K562 (cell line): Measurements from ENCODE around the gene KAT2B. TPM values are rescaled to one million over a fixed set of nuclear protein-coding genes. Genes with fewer than 3 reads are reported as not detected.
A peak's percentile ranks its signal among the peaks of the same experiment; 100 is the strongest.

ENCODE experiments used
- ATF1 ChIP-seq, 2 experiments: fragments of 450-650 bp in 1 of 2; IDR thresholded peaks; 2 replicates each; pipeline ENCODE4 v1.6.1; 2016; ENCODE audit warnings: missing compliant biosample characterization in 1 of 2, missing genetic modification characterization in 1 of 2
- BHLHE40 ChIP-seq: IDR thresholded peaks from 2 replicates; pipeline ENCODE4 v1.6.1; 2011; ENCODE audit warnings: low read length, improper control_type of control experiment
- CBFA2T3 ChIP-seq: fragments of 450-650 bp; IDR thresholded peaks from 2 replicates; pipeline ENCODE4 v1.6.1; 2017
- CEBPG ChIP-seq, 3 experiments: fragments of 200-800 bp in 1 of 3; sonication (Bioruptor generic) in 1 of 3; sonication (generic) in 1 of 3; formaldehyde crosslinking in 1 of 3; IDR thresholded peaks in 2 of 3; conservative IDR thresholded peaks in 1 of 3; 2 replicates each; pipeline versions ENCODE4 v1.6.1 to v1.8.0; 2016 to 2022; ENCODE audit warnings: missing compliant biosample characterization in 2 of 3, missing genetic modification characterization in 2 of 3, mild to moderate bottlenecking in 1 of 3, missing genetic modification reagents in 1 of 3
- ESRRA ChIP-seq: fragments of 450-650 bp; IDR thresholded peaks from 2 replicates; pipeline ENCODE4 v1.6.1; 2014; ENCODE audit warnings: low read depth, mild to moderate bottlenecking, moderate library complexity, borderline replicate concordance
- FOXJ2 ChIP-seq: fragments of 200-800 bp; sonication (Bioruptor generic); IDR thresholded peaks from 2 replicates; pipeline ENCODE4 v1.6.1; 2016; ENCODE audit warnings: missing genetic modification characterization, missing compliant biosample characterization
- L3MBTL2 ChIP-seq: fragments of 450-650 bp; IDR thresholded peaks from 2 replicates; pipeline ENCODE4 v1.6.1; 2016; ENCODE audit warnings: mild to moderate bottlenecking, moderate library complexity
- PTRF ChIP-seq: fragments of 450-650 bp; IDR thresholded peaks from 2 replicates; pipeline ENCODE4 v1.6.1; 2016; ENCODE audit warnings: mild to moderate bottlenecking, missing genetic modification characterization, missing compliant biosample characterization
- SMAD4 ChIP-seq: fragments of 250-450 bp; sonication (Bioruptor Pico); conservative IDR thresholded peaks from 2 replicates; pipeline ENCODE4 v1.8.0; 2021; ENCODE audit warnings: inconsistent platforms, mild to moderate bottlenecking, moderate library complexity
- TFAM ChIP-seq: fragments of 250-450 bp; sonication (Bioruptor Pico); conservative IDR thresholded peaks from 2 replicates; pipeline ENCODE4 v1.5.0; 2021; ENCODE audit warnings: mild to moderate bottlenecking, moderate library complexity
- polyA plus RNA-seq, 8 experiments: library from polyadenylated mRNA; depleted of rRNA in 4 of 8; stranded (reverse) in 5 of 8; unstranded in 3 of 8; fragments of >200 nt; fragmentation: Nextera tagmentation in 2 of 8; fragmentation: Illumina TruSeq in 1 of 8; extraction: Ambion mirVana in 2 of 8; extraction: Trizol in 1 of 8; gene quantifications; 2 replicates each; pipeline versions ENCODE4 v1.2.1 to v1.2.3, GENCODE V29; 2011 to 2014; ENCODE audit warnings: inconsistent platforms in 1 of 8, missing spikeins in 1 of 8
- total RNA-seq, 7 experiments: library from RNA; depleted of rRNA in 6 of 7; stranded (reverse); fragments of >200 nt in 6 of 7; fragmentation: Illumina TruSeq in 2 of 7; extraction: Trizol in 2 of 7; gene quantifications; 2 replicates each; pipeline versions ENCODE4 v1.2.1 to v1.2.3, GENCODE V29; 2011 to 2021; ENCODE audit warnings: low replicate concordance in 1 of 7
- TF ChIP-seq, protein P1 (sequence below): fragments of 450-650 bp; IDR thresholded peaks from 2 replicates; pipeline ENCODE4 v1.6.1; 2016; ENCODE audit warnings: low read depth, mild to moderate bottlenecking, moderate library complexity
- TF ChIP-seq, protein P2 (sequence below), 2 experiments: fragments of 450-650 bp; formaldehyde crosslinking in 1 of 2; IDR thresholded peaks; 2 replicates each; pipeline versions ENCODE4 v1.4.0 to v1.6.1; 2014 to 2020; ENCODE audit warnings: mild to moderate bottlenecking in 2 of 2, borderline replicate concordance in 1 of 2, low read depth in 1 of 2
- TF ChIP-seq, protein P3 (sequence below): fragments of 450-650 bp; IDR thresholded peaks from 2 replicates; pipeline ENCODE4 v1.6.1; 2018; ENCODE audit warnings: mild to moderate bottlenecking, low read depth; ENCODE audit not compliant: partially characterized antibody
- TF ChIP-seq, protein P4 (sequence below): sonication (generic); formaldehyde crosslinking; IDR thresholded peaks from 2 replicates; pipeline ENCODE4 v1.4.0; 2020; ENCODE audit warnings: mild to moderate bottlenecking, missing genetic modification reagents

Gene KAT2B
- total and polyA plus RNA-seq, 9 of the 15 experiments (the other 6 are each of a cell fraction or from before 2014, with no cell fraction given), result 3.3 to 14.9 (median 12.2) TPM

DNA sequence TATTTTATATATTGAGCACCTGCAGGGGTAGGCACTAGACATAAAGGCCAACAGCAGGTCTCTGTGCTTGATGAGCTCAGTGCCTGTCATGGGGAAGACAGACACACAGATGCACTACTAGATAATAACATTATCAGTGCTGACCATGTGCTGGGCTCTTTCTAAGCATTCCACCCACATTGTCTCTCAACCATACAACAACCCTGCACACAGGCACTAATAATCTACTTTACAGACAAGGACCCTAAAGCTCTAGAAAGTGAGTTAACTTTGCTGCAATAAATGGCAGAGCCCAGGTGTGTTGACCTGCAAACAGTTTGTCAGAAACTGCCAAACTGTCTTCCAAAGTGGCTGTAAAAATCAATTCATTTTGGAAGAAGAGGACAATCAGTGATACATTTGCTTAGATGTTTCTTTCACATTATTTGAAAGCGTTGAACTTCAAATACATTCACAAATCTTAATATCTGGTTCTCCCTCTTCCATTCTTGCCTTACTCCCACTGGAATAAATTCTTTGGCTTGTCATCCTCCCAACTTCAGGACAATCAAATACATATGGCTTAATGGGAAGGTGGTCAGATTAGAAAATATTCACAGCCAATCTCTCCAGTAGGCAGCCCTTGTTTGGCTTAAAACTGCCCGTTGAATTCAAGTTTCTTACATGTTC lies 17.2 kb upstream of the KAT2B start (continued):
- TF ChIP-seq, protein P1, sequence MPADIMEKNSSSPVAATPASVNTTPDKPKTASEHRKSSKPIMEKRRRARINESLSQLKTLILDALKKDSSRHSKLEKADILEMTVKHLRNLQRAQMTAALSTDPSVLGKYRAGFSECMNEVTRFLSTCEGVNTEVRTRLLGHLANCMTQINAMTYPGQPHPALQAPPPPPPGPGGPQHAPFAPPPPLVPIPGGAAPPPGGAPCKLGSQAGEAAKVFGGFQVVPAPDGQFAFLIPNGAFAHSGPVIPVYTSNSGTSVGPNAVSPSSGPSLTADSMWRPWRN, result peak; percentile 81
- TF ChIP-seq L3MBTL2 (peak; percentile 73), TFAM (CRISPR knock-in tag) (no peak), BHLHE40 (peak; percentile 86), PTRF (tag) (no peak), FOXJ2 (tag) (0 out of 2 replicates have a peak, but pooled peaks have one; percentile 45), ESRRA (peak; percentile 70; the same call in 1 of the 2 replicates), SMAD4 (peak; percentile 97), CBFA2T3 (peak; percentile 99), ATF1 (CRISPR knock-in tag; IDR thresholded peaks at IDR 0.05) (no peak), ATF1 (tag; IDR thresholded peaks at IDR 0.05) (peak; percentile 80), CEBPG (CRISPR knock-in tag; IDR thresholded peaks at IDR 0.05) (no peak), CEBPG (tag; conservative IDR thresholded peaks at IDR 0.05 in 1 of 2, IDR thresholded peaks at IDR 0.05 in 1 of 2) (peak in 1 of 2 experiments; percentile 45; a peak in 1 of 4 replicates)
- TF ChIP-seq, protein P2, sequence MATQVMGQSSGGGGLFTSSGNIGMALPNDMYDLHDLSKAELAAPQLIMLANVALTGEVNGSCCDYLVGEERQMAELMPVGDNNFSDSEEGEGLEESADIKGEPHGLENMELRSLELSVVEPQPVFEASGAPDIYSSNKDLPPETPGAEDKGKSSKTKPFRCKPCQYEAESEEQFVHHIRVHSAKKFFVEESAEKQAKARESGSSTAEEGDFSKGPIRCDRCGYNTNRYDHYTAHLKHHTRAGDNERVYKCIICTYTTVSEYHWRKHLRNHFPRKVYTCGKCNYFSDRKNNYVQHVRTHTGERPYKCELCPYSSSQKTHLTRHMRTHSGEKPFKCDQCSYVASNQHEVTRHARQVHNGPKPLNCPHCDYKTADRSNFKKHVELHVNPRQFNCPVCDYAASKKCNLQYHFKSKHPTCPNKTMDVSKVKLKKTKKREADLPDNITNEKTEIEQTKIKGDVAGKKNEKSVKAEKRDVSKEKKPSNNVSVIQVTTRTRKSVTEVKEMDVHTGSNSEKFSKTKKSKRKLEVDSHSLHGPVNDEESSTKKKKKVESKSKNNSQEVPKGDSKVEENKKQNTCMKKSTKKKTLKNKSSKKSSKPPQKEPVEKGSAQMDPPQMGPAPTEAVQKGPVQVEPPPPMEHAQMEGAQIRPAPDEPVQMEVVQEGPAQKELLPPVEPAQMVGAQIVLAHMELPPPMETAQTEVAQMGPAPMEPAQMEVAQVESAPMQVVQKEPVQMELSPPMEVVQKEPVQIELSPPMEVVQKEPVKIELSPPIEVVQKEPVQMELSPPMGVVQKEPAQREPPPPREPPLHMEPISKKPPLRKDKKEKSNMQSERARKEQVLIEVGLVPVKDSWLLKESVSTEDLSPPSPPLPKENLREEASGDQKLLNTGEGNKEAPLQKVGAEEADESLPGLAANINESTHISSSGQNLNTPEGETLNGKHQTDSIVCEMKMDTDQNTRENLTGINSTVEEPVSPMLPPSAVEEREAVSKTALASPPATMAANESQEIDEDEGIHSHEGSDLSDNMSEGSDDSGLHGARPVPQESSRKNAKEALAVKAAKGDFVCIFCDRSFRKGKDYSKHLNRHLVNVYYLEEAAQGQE (IDR thresholded peaks at IDR 0.05; ENCODE audit: borderline replicate concordance), result peak; percentile 25; the same call in 1 of the 2 replicates
- TF ChIP-seq, protein P2 (CRISPR knock-in tag; IDR thresholded peaks at IDR 0.05; ENCODE audit: low read depth), result no peak
- TF ChIP-seq, protein P3, sequence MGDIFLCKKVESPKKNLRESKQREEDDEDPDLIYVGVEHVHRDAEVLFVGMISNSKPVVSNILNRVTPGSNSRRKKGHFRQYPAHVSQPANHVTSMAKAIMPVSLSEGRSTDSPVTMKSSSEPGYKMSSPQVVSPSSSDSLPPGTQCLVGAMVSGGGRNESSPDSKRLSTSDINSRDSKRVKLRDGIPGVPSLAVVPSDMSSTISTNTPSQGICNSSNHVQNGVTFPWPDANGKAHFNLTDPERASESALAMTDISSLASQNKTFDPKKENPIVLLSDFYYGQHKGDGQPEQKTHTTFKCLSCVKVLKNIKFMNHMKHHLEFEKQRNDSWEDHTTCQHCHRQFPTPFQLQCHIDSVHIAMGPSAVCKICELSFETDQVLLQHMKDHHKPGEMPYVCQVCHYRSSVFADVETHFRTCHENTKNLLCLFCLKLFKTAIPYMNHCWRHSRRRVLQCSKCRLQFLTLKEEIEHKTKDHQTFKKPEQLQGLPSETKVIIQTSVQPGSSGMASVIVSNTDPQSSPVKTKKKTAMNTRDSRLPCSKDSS, result no peak
- TF ChIP-seq, protein P4, sequence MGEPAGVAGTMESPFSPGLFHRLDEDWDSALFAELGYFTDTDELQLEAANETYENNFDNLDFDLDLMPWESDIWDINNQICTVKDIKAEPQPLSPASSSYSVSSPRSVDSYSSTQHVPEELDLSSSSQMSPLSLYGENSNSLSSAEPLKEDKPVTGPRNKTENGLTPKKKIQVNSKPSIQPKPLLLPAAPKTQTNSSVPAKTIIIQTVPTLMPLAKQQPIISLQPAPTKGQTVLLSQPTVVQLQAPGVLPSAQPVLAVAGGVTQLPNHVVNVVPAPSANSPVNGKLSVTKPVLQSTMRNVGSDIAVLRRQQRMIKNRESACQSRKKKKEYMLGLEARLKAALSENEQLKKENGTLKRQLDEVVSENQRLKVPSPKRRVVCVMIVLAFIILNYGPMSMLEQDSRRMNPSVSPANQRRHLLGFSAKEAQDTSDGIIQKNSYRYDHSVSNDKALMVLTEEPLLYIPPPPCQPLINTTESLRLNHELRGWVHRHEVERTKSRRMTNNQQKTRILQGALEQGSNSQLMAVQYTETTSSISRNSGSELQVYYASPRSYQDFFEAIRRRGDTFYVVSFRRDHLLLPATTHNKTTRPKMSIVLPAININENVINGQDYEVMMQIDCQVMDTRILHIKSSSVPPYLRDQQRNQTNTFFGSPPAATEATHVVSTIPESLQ (CRISPR knock-in tag), result peak; percentile 36; the same call in 1 of the 2 replicates
